Hepatocyte (in vitro differentiated cells): ENCODE measurements around the gene PFN4. TPM values are rescaled to one million over a fixed set of nuclear protein-coding genes. Genes with fewer than 3 reads are reported as not detected.
A peak's percentile ranks its signal among the peaks of the same experiment; 100 is the strongest.

ENCODE experiments used
- DNase-seq: peaks from one replicate; pipeline ENCODE4 v3.0.0-alpha.2; 2016; ENCODE audit warnings: low spot score
- H2AFZ ChIP-seq: fragments of 200-600 bp; sonication (generic); 2 replicates; pipeline ENCODE4 v1.6.0; 2016; ENCODE audit warnings: antibody characterized with exemption, mild to moderate bottlenecking
- H3K27ac ChIP-seq: fragments of 200-600 bp; sonication (generic); 2 replicates; pipeline ENCODE4 v1.5.1; 2016; ENCODE audit warnings: mild to moderate bottlenecking
- H3K27me3 ChIP-seq: fragments of 200-600 bp; sonication (generic); 2 replicates; pipeline ENCODE4 v1.6.1; 2016
- H3K36me3 ChIP-seq: fragments of 200-600 bp; sonication (generic); replicated peaks from 2 replicates; pipeline ENCODE4 v1.5.1; 2016; ENCODE audit warnings: low read depth; ENCODE audit not compliant: insufficient read depth
- H3K4me1 ChIP-seq: fragments of 200-600 bp; sonication (generic); 2 replicates; pipeline ENCODE4 v1.5.1; 2016; ENCODE audit warnings: mild to moderate bottlenecking, moderate library complexity; ENCODE audit not compliant: insufficient read depth
- H3K4me2 ChIP-seq: fragments of 200-600 bp; sonication (generic); 2 replicates; pipeline ENCODE4 v1.6.0; 2016
- H3K4me3 ChIP-seq: fragments of 200-600 bp; sonication (generic); 2 replicates; pipeline ENCODE4 v1.5.1; 2016; ENCODE audit warnings: mild to moderate bottlenecking
- H3K79me2 ChIP-seq: fragments of 200-600 bp; sonication (generic); 2 replicates; pipeline ENCODE4 v1.6.0; 2017; ENCODE audit warnings: mild to moderate bottlenecking
- H3K9me2 ChIP-seq: fragments of 200-600 bp; sonication (generic); replicated peaks from 2 replicates; pipeline ENCODE4 v1.6.0; 2017; ENCODE audit warnings: mild to moderate bottlenecking; ENCODE audit not compliant: insufficient read depth
- H3K9me3 ChIP-seq: fragments of 200-600 bp; sonication (generic); 2 replicates; pipeline ENCODE4 v1.5.1; 2016; ENCODE audit warnings: low read depth, mild to moderate bottlenecking
- H4K20me1 ChIP-seq: fragments of 200-600 bp; sonication (generic); 2 replicates; pipeline ENCODE4 v1.6.0; 2016; ENCODE audit warnings: mild to moderate bottlenecking; ENCODE audit not compliant: insufficient read depth, poor library complexity, severe bottlenecking
- CTCF ChIP-seq: fragments of 200-600 bp; sonication (generic); IDR thresholded peaks from 2 replicates; pipeline ENCODE4 v1.5.1; 2016; ENCODE audit warnings: antibody characterized with exemption, mild to moderate bottlenecking; ENCODE audit not compliant: poor library complexity
- EZH2 ChIP-seq: fragments of 200-600 bp; sonication (generic); IDR thresholded peaks from 2 replicates; pipeline ENCODE4 v1.6.1; 2016; ENCODE audit warnings: antibody characterized with exemption, mild to moderate bottlenecking, borderline replicate concordance
- EZH2phosphoT487 ChIP-seq: fragments of 200-600 bp; sonication (generic); IDR thresholded peaks from one replicate; pipeline ENCODE4 v1.6.1; 2018; ENCODE audit warnings: antibody characterized with exemption, mild to moderate bottlenecking, low read depth, moderate library complexity; ENCODE audit not compliant: unreplicated experiment, severe bottlenecking
- WGBS: methylation state at CpG from one replicate; pipeline ENCODE4 v1.1.6; 2016; ENCODE audit warnings: low lambda C conversion rate; ENCODE audit errors: missing lambda C conversion rate; 5-methylcytosine and 5-hydroxymethylcytosine counted together
- polyA plus RNA-seq: library from polyadenylated mRNA; unstranded; fragments of >200 nt; fragmentation: Nextera tagmentation; extraction: Ambion mirVana; gene quantifications from 2 replicates; pipeline ENCODE4 v1.2.1, GENCODE V29; 2016
- total RNA-seq: library from RNA; depleted of rRNA; stranded (reverse); fragments of >200 nt; gene quantifications from 2 replicates; pipeline ENCODE4 v1.2.3, GENCODE V29; 2014

Gene PFN4
- total and polyA plus RNA-seq, 2 experiments from 2014 or later: 1.2 to 1.7 TPM

- no peak for DNase-seq
- no peaks in the 10 kb centered on the region for H3K36me3 ChIP-seq
- H3K9me2 ChIP-seq: no peaks in the 10 kb centered on the region
- no peak overlapping the region for H2AFZ ChIP-seq
- H3K4me3 ChIP-seq: no peak overlapping the region
- no peaks in the 10 kb centered on the region for H3K27me3 ChIP-seq
- no peaks in the 10 kb centered on the region for H4K20me1 ChIP-seq
- WGBS: 94% methylated on average over 1 of the region's 1 CpG
- peaks cover 9% of the 10 kb centered on the region for H3K4me1 ChIP-seq
- H3K4me2 ChIP-seq: no peak overlapping the region
- H3K79me2 ChIP-seq: peaks cover 13% of the 10 kb centered on the region
- H3K9me3 ChIP-seq: no peaks in the 10 kb centered on the region
- no peak overlapping the region for H3K27ac ChIP-seq
- TF ChIP-seq CTCF: no peak
- TF ChIP-seq EZH2: no peak
- TF ChIP-seq EZH2phosphoT487: no peak
Measured at GRCh38 chr2:24125956-24126355, 2.8 kb upstream of the PFN4 start.

GRCh38 chr2:24123922-24124580 is 917 bp upstream of the PFN4 start:
- WGBS: 20% methylated on average over 9 of the region's 9 CpGs
- Histone ChIP-seq H3K27ac (peak overlapping the region; percentile 98), H3K4me1 (peaks cover 9% of the 10 kb centered on the region), H4K20me1 (no peaks in the 10 kb centered on the region), H3K36me3 (no peaks in the 10 kb centered on the region), H3K27me3 (no peaks in the 10 kb centered on the region), H3K4me2 (peak overlapping the region; percentile 85), H3K9me2 (no peaks in the 10 kb centered on the region), H3K79me2 (peaks cover 12% of the 10 kb centered on the region), H3K9me3 (no peaks in the 10 kb centered on the region), H2AFZ (peak overlapping the region; percentile 97), H3K4me3 (peak overlapping the region; percentile 61)
- DNase-seq: no peak
- no peak for TF ChIP-seq EZH2
- no peak for TF ChIP-seq CTCF
- TF ChIP-seq EZH2phosphoT487: no peak

- H3K27ac ChIP-seq: peak overlapping the region; percentile 98
- H3K27me3 ChIP-seq: no peaks in the 10 kb centered on the region
- peak overlapping the region; percentile 61 for H3K4me3 ChIP-seq
- no peaks in the 10 kb centered on the region for H3K9me2 ChIP-seq
- no peak for TF ChIP-seq EZH2
- no peak for TF ChIP-seq EZH2phosphoT487
- H4K20me1 ChIP-seq: no peaks in the 10 kb centered on the region
- peak overlapping the region; percentile 85 for H3K4me2 ChIP-seq
- peaks cover 9% of the 10 kb centered on the region for H3K4me1 ChIP-seq
- H2AFZ ChIP-seq: peak overlapping the region; percentile 97
- H3K79me2 ChIP-seq: peaks cover 12% of the 10 kb centered on the region
- H3K9me3 ChIP-seq: no peaks in the 10 kb centered on the region
- H3K36me3 ChIP-seq: no peaks in the 10 kb centered on the region
- 17% methylated on average over 15 of the region's 15 CpGs for WGBS
- no peak for DNase-seq
Measured at GRCh38 chr2:24122366-24123194, 554 bp downstream of the PFN4 start.

- Histone ChIP-seq H3K9me2 (no peaks in the 10 kb centered on the region), H3K4me3 (no peak overlapping the region), H3K36me3 (no peaks in the 10 kb centered on the region), H3K4me2 (no peak overlapping the region), H3K9me3 (no peaks in the 10 kb centered on the region), H2AFZ (no peak overlapping the region), H3K4me1 (peaks cover 9% of the 10 kb centered on the region), H3K27ac (no peak overlapping the region), H3K27me3 (no peaks in the 10 kb centered on the region), H4K20me1 (no peaks in the 10 kb centered on the region), H3K79me2 (peaks cover 12% of the 10 kb centered on the region)
- TF ChIP-seq CTCF (no peak), EZH2phosphoT487 (no peak)
- 51% methylated on average over 4 of the region's 4 CpGs for WGBS
- DNase-seq: no peak
Measured at GRCh38 chr2:24121469-24121868, 1.7 kb downstream of the PFN4 start.
